C4-2B (cell line): ENCODE measurements around the gene R3HDM2.

Experiments used
- H3K27ac ChIP-seq: fragments of 450-650 bp; 2 replicates; pipeline ENCODE4 v1.5.1; 2017
- ZFX ChIP-seq: fragments of 450-650 bp; IDR thresholded peaks from 2 replicates; pipeline ENCODE4 v1.6.1; 2017
- TF ChIP-seq, protein P1 (sequence below): fragments of 450-650 bp; conservative IDR thresholded peaks from 2 replicates; pipeline ENCODE4 v1.5.1; 2017; ENCODE audit warnings: mild to moderate bottlenecking

The R3HDM2 gene

DNA sequence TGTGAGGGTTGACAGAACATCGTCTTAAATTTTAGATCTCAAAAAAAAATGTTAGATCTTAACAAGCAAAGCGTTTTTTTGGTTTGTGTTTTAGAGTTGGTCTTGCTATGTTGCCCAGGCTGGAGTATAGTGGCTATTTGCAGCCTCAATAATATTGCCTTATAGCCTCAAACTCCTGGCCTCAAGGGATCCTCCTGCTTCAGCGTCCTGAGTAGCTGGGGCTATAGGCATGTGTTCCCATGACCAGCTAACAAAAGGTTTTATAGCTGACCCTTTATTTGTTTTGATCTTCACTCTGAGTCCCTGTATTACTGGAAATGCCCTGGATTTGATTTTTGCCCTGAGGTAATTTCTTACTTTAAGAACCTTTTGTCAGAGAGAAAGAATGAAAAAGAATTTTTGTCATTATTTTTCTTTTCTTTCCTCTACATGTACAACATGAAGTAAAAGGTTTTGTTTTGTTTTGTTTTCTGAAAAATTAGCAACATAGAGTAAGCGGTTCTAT, 9.0 kb upstream of the R3HDM2 start:
- no peak for TF ChIP-seq ZFX
- TF ChIP-seq, protein P1, sequence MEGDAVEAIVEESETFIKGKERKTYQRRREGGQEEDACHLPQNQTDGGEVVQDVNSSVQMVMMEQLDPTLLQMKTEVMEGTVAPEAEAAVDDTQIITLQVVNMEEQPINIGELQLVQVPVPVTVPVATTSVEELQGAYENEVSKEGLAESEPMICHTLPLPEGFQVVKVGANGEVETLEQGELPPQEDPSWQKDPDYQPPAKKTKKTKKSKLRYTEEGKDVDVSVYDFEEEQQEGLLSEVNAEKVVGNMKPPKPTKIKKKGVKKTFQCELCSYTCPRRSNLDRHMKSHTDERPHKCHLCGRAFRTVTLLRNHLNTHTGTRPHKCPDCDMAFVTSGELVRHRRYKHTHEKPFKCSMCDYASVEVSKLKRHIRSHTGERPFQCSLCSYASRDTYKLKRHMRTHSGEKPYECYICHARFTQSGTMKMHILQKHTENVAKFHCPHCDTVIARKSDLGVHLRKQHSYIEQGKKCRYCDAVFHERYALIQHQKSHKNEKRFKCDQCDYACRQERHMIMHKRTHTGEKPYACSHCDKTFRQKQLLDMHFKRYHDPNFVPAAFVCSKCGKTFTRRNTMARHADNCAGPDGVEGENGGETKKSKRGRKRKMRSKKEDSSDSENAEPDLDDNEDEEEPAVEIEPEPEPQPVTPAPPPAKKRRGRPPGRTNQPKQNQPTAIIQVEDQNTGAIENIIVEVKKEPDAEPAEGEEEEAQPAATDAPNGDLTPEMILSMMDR: no peak
- no peak overlapping the region for H3K27ac ChIP-seq

DNA sequence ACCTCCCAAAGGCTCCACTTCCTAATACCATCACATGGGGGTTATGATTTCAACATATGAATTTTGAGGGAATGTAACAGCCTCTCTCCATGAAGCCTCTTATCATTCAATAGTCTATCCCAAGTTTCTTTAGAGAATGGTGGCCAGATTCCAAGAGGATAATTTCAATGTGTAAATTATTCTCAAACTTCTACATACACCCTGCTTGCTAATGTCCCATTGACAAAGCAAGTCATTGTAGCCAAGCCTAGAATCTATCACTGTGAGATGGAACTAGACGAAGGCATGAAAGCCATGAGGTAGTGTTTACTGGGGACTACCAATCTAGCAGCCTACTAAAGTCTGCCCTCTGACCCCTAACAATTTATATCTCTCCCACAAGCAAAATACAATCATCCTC, 7.6 kb upstream of the R3HDM2 start:
- no peak overlapping the region for H3K27ac ChIP-seq
- no peak for TF ChIP-seq ZFX
- TF ChIP-seq, protein P1: no peak

DNA sequence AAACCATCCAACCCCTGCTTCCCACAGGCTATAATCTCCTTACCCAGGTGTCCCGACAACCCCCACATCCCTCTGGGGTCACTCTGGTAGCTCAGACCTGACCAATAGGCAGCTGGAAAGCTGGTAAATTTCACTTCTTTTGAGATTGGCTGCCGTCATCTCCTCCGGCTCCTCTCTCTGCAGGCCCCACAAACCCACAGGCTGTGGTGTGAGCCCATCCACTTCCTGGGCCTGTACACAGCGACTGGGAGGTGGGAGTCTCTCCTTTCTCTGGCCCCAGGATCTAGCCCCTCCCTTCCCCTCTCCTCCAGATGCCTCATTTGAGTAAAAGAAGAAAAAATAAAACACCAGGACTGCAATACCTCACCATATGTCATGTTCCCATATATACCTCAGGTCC, 4.5 kb upstream of the R3HDM2 start:
- TF ChIP-seq ZFX: no peak
- TF ChIP-seq, protein P1: no peak
- no peak overlapping the region for H3K27ac ChIP-seq

DNA sequence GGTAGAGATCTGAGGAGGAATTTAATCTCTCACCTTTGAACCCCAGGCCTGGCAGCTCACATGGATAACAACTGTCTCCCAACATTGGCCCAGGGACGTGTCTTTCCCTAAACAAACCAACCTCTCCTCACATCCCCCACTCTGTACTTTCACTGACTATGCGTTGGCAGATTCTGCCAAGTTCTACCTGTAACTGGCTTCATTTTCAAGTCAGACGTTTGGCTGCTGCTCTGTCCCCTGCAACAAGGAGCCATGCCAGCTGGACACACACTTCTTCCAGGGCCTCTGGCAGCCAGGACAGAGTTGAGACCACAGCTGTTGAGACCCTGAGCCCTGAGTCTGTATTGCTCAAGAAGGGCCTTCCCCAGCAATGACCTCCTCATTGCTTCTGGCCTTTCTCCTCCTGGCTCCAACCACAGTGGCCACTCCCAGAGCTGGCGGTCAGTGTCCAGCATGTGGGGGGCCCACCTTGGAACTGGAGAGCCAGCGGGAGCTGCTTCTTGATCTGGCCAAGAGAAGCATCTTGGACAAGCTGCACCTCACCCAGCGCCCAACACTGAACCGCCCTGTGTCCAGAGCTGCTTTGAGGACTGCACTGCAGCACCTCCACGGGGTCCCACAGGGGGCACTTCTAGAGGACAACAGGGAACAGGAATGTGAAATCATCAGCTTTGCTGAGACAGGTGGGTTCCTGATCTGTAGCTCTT, 3.8 kb upstream of the R3HDM2 start, which contains the start of gene INHBC:
Gene INHBC, plus strand, starts transcription at position 268 of the 707 bp plus-strand sequence. Its CDS starts 103 bp downstream, at position 371.
- H3K27ac ChIP-seq: no peak within 1 kb of the TSS
- TF ChIP-seq, protein P1: no peak
- no peak for TF ChIP-seq ZFX

DNA sequence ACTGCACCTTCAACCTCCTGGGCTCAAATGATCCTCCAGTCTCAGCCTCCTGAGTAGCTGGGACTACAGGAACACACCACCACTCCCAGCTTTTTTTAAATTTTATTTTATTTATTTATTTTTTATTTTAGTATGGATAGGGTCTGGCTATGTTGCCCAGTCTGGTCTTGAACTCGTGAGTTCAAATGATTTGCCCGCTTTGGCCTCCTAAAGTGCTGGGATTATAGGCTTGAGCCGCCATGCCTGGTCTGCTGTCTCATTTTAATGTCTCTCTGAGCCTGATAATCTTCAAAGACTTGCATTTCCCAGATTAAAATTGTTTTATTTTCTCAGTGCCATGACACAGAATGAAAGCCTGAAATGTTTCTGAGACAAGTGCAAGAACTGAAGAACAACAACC, 2.5 kb upstream of the R3HDM2 start:
- no peak overlapping the region for H3K27ac ChIP-seq

DNA sequence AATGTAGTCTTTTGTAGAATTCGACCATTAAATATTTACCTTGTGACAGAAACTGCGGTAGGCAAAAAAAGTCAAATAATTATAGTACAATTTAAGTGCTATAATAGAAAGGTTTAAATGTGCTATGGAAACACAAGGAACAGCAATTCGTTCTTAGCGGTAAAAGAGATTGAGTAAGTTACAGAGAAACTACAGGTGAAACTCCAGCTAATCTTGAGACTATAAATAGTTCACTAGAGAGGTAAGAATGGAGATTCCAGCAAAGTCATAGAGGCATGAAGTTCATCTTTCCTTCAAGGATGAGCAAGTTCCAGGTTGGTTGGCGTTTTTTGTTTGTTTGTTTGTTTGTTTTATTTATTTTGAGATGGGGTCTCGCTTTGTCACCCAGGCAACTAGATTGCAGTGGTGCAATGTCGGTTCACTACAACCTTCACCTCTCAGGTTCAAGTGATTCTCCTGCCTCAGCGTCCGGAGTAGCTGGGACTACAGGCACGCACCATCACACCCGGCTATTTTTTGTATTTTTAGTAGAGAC, 878 bp upstream of the R3HDM2 start:
- TF ChIP-seq, protein P1: no peak
- TF ChIP-seq ZFX: no peak

More for the DNA sequence above, 2.5 kb upstream of the R3HDM2 start:
- no peak for TF ChIP-seq ZFX
- TF ChIP-seq, protein P1: no peak

DNA sequence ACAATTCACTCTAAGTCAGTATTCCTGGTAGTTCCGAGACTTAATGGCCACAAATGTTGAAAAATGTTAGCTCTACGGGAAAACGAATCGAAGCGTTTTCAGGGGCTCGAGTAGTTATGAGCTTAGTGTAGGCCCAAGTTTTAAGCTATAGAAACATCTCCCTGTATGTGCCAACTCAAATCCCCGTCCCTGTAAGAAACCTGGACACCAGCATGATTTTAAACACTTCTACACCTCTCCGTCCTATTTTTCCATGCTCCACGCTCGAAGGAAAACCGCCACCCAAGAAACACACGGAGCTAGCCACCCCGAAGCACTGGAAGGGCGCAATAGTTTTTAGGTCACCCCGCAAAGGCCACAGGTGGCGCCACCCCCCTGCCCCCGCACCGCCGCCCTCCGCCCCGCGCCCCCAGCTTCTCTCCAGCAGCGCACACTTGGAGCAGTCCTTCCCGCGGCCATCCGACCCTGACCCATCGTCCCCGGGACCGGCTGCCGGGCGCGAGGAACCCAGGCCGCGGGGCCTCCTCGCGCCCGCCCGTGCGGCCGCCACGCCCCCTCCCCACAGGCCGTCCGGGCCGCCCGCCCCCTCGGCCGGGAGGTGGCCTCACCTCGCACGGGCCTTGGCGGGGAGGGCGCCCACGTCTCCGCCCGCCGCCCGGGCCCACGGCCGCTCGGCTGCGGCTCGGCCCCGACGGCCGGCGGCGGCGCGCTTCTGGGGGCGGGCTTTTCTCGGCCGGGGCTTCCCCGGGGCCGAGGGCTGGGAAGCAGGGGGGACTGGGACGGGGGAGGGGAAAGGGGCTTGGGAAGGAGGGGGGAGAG, 522 bp downstream of the R3HDM2 start:
- H3K27ac ChIP-seq: peak overlapping the region; percentile 89
- TF ChIP-seq, protein P1: no peak
- TF ChIP-seq ZFX: peak; percentile 90

More for the DNA sequence above, 878 bp upstream of the R3HDM2 start:
- peak overlapping the region; percentile 26 for H3K27ac ChIP-seq
